GM21381 (cell line): Measurements from ENCODE around the gene RENBP.

Experiments used
- ATAC-seq: cut with Tn5 transposase; IDR thresholded peaks from one replicate; pipeline ENCODE4 v1.9.1; 2021; ENCODE audit warnings: mild to moderate bottlenecking, moderate library complexity; ENCODE audit not compliant: unreplicated experiment

RENBP gene

GRCh38 chrX:153921511-153922446, 22.7 kb downstream of the RENBP start:
- no peak for ATAC-seq

- ATAC-seq, result no peak
Observed at GRCh38 chrX:153921070-153921469, 23.4 kb downstream of the RENBP start.

- ATAC-seq, result no peak
Observed at GRCh38 chrX:153920546-153920945, 23.9 kb downstream of the RENBP start.

- ATAC-seq, result no peak
Observed at GRCh38 chrX:153919281-153919680, 25.2 kb downstream of the RENBP start.

- ATAC-seq, result no peak
Observed at GRCh38 chrX:153917869-153918268, 26.6 kb downstream of the RENBP start.

- no peak for ATAC-seq
Observed at GRCh38 chrX:153913701-153914100, 30.7 kb downstream of the RENBP start.

GRCh38 chrX:153913211-153913610, 31.2 kb downstream of the RENBP start:
- ATAC-seq, result no peak

GRCh38 chrX:153911798-153912197, 32.6 kb downstream of the RENBP start:
- no peak for ATAC-seq

- ATAC-seq, result no peak
Observed at GRCh38 chrX:153910446-153910845, 34.0 kb downstream of the RENBP start.

- ATAC-seq, result no peak
Observed at GRCh38 chrX:153909980-153910360, 34.5 kb downstream of the RENBP start.

GRCh38 chrX:153909024-153909979, 35.1 kb downstream of the RENBP start:
- no peak for ATAC-seq

- ATAC-seq, result no peak
Observed at GRCh38 chrX:153908219-153908860, 36.1 kb downstream of the RENBP start.

GRCh38 chrX:153907456-153907855, 37.0 kb downstream of the RENBP start:
- no peak for ATAC-seq

- no peak for ATAC-seq
Observed at GRCh38 chrX:153906126-153906917, 38.1 kb downstream of the RENBP start.

GRCh38 chrX:153905481-153906095, 38.9 kb downstream of the RENBP start:
- no peak for ATAC-seq

- no peak for ATAC-seq
Observed at GRCh38 chrX:153903991-153904957, 40.2 kb downstream of the RENBP start, which contains the start of gene AVPR2. Gene AVPR2, plus strand, starts transcription at chrX:153904673. Its CDS starts 473 bp downstream, at chrX:153905146.

- no peak for ATAC-seq
Observed at GRCh38 chrX:153903238-153903980, 41.0 kb downstream of the RENBP start.

GRCh38 chrX:153902385-153902784, 42.1 kb downstream of the RENBP start:
- ATAC-seq, result no peak
